Liver (tissue), 9 donors: ENCODE results near the gene PRR13. TPM values are rescaled to one million over a fixed set of nuclear protein-coding genes. Genes with fewer than 3 reads are reported as not detected.

Experiments
- DNase-seq: peaks from one replicate; pipeline ENCODE4 v3.0.0-alpha.2; 2017; ENCODE audit warnings: low spot score
- H3K27ac ChIP-seq, 2 donors: one replicate each; pipeline ENCODE4 v1.7.0; 2013; ENCODE audit warnings: inconsistent platforms in 2 of 2, low read length in 2 of 2, control low read depth in 1 of 2, low read depth in 1 of 2, mild to moderate bottlenecking in 1 of 2
- H3K27me3 ChIP-seq, 4 donors: one replicate each; pipeline versions ENCODE4 v1.6.1 to v1.7.0; 2013; ENCODE audit warnings: low read length in 3 of 4, inconsistent platforms in 1 of 4, mild to moderate bottlenecking in 1 of 4, moderate library complexity in 1 of 4; ENCODE audit not compliant: control insufficient read depth in 4 of 4, insufficient read depth in 4 of 4
- H3K36me3 ChIP-seq, 4 donors: one replicate each; pipeline versions ENCODE4 v1.6.1 to v1.7.0; 2013; ENCODE audit warnings: low read length in 3 of 4, mild to moderate bottlenecking in 3 of 4, low read depth in 1 of 4, moderate library complexity in 1 of 4; ENCODE audit not compliant: control insufficient read depth in 4 of 4, insufficient read depth in 3 of 4
- H3K4me1 ChIP-seq, 4 donors: one replicate each; pipeline versions ENCODE4 v1.6.1 to v1.7.0; 2013; ENCODE audit warnings: low read length in 3 of 4, mild to moderate bottlenecking in 3 of 4, moderate library complexity in 1 of 4; ENCODE audit not compliant: control insufficient read depth in 4 of 4, insufficient read depth in 4 of 4
- H3K4me3 ChIP-seq, 3 donors: one replicate each; pipeline versions ENCODE4 v1.6.1 to v1.7.0; 2013; ENCODE audit warnings: low read length in 3 of 3, control low read depth in 1 of 3, low read depth in 1 of 3, mild to moderate bottlenecking in 1 of 3
- H3K9ac ChIP-seq, 2 donors: one replicate each; pipeline ENCODE4 v1.7.0; 2013; ENCODE audit warnings: low read length in 2 of 2, mild to moderate bottlenecking in 2 of 2, moderate library complexity in 2 of 2, control low read depth in 1 of 2, low read depth in 1 of 2
- H3K9me3 ChIP-seq, 4 donors: one replicate each; pipeline versions ENCODE4 v1.6.1 to v1.7.0; 2013; ENCODE audit warnings: low read length in 3 of 4; ENCODE audit not compliant: control insufficient read depth in 4 of 4
- EGR1 ChIP-seq, 2 donors: IDR thresholded peaks; 2 replicates each; pipeline ENCODE4 v1.6.1; 2016 to 2018; ENCODE audit warnings: antibody characterized with exemption in 2 of 2, low read depth in 2 of 2
- FOXA1 ChIP-seq: IDR thresholded peaks from 2 replicates; pipeline ENCODE4 v1.6.1; 2016; ENCODE audit warnings: antibody characterized with exemption
- FOXA2 ChIP-seq: IDR thresholded peaks from 2 replicates; pipeline ENCODE4 v1.6.1; 2016; ENCODE audit warnings: antibody characterized with exemption
- GABPA ChIP-seq, 2 donors: IDR thresholded peaks in 1 of 2; conservative IDR thresholded peaks in 1 of 2; 2 replicates each; pipeline ENCODE4 v1.6.1; 2016; ENCODE audit warnings: antibody characterized with exemption in 2 of 2, mild to moderate bottlenecking in 1 of 2, moderate library complexity in 1 of 2
- HNF4G ChIP-seq: IDR thresholded peaks from 2 replicates; pipeline ENCODE4 v1.6.1; 2016; ENCODE audit warnings: antibody characterized with exemption
- JUND ChIP-seq, 2 donors: IDR thresholded peaks; 2 replicates each; pipeline ENCODE4 v1.6.1; 2016; ENCODE audit warnings: antibody characterized with exemption in 2 of 2
- NR2F2 ChIP-seq: IDR thresholded peaks from 2 replicates; pipeline ENCODE4 v1.6.1; 2016; ENCODE audit warnings: antibody characterized with exemption
- RAD21 ChIP-seq, 2 donors: IDR thresholded peaks; 2 replicates each; pipeline ENCODE4 v1.6.1; 2016; ENCODE audit warnings: antibody characterized with exemption in 2 of 2, mild to moderate bottlenecking in 2 of 2
- RXRA ChIP-seq, 2 donors: IDR thresholded peaks; 2 replicates each; pipeline ENCODE4 v1.6.1; 2017 to 2018; ENCODE audit warnings: antibody characterized with exemption in 2 of 2, mild to moderate bottlenecking in 1 of 2
- SP1 ChIP-seq: IDR thresholded peaks from 2 replicates; pipeline ENCODE4 v1.6.1; 2018; ENCODE audit warnings: antibody characterized with exemption, mild to moderate bottlenecking
- TAF1 ChIP-seq: conservative IDR thresholded peaks from 2 replicates; pipeline ENCODE4 v1.6.1; 2016; ENCODE audit warnings: antibody characterized with exemption, mild to moderate bottlenecking
- YY1 ChIP-seq: IDR thresholded peaks from 2 replicates; pipeline ENCODE4 v1.6.1; 2016; ENCODE audit warnings: antibody characterized with exemption, mild to moderate bottlenecking
- WGBS: extraction: QIAGEN DNeasy Blood & Tissue Kit; methylation state at CpG from one replicate; pipeline ENCODE4 v1.1.7; 2013; 5-methylcytosine and 5-hydroxymethylcytosine counted together
- polyA plus RNA-seq, 2 donors: library from polyadenylated mRNA; stranded (reverse) in 1 of 2; unstranded in 1 of 2; fragments of 200-250 nt in 1 of 2; fragments of >200 nt in 1 of 2; fragmentation: Nextera tagmentation in 1 of 2; extraction: Ambion mirVana in 1 of 2; gene quantifications; one replicate each; pipeline versions ENCODE4 v1.2.1 to v1.2.3, GENCODE V29; 2013 to 2015
- total RNA-seq, 2 donors: library from RNA; depleted of rRNA; stranded (reverse); fragments of >200 nt; gene quantifications; one replicate each; pipeline ENCODE4 v1.2.3, GENCODE V29; 2014
- TF ChIP-seq, protein P1 (sequence below): IDR thresholded peaks from 2 replicates; pipeline ENCODE4 v1.6.1; 2016; ENCODE audit warnings: antibody characterized with exemption
- TF ChIP-seq, protein P2 (sequence below): fragments of 150-350 bp; IDR thresholded peaks from 2 replicates; pipeline ENCODE4 v1.5.1; 2017; ENCODE audit warnings: improper control_type of control experiment, low read depth, low read length; ENCODE audit not compliant: missing input control
- TF ChIP-seq, protein P3 (sequence below): IDR thresholded peaks from 2 replicates; pipeline ENCODE4 v1.6.1; 2016; ENCODE audit warnings: antibody characterized with exemption
- donor health status: healthy.
- donor health status: healthy.
- donor health status: healthy.
- donor health status: healthy.
- donor health status: healthy.

Gene PRR13
- total and polyA plus RNA-seq, 4 donors = 18.2 to 107 (median 61.3) TPM

DNA sequence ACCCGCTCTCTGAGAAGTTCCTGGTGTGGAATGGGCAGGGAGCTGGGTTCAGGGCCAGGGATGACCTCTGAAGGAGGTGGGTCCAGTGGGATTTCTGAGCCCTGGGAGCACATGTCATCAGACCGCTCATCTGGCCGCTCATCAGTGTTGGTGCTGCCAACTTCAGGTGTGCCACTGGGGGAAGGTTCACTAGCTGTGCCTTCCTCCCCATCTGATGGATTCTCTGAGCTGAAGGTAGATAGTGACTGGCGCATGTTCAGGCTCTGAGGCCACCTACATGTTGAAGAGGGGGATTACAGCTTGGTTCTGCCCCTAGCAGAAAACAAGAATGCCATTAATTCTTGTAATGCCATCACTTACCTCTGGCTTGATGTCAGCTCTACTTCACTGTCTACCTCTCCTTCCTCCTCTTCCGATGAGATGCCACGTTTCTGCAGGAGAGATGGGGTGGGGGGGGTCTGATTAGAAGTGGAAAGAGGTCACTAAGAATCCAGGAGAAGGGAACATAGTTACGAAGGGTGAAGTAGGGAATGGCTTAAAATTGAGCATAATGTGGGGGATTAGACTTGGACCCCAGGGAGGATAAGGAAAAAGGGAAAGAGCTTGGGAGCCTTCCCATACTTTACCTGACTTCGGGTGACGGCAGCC is 40.5 kb downstream of the PRR13 start:
- no peaks in the 10 kb centered on the region for H3K4me1 ChIP-seq

DNA sequence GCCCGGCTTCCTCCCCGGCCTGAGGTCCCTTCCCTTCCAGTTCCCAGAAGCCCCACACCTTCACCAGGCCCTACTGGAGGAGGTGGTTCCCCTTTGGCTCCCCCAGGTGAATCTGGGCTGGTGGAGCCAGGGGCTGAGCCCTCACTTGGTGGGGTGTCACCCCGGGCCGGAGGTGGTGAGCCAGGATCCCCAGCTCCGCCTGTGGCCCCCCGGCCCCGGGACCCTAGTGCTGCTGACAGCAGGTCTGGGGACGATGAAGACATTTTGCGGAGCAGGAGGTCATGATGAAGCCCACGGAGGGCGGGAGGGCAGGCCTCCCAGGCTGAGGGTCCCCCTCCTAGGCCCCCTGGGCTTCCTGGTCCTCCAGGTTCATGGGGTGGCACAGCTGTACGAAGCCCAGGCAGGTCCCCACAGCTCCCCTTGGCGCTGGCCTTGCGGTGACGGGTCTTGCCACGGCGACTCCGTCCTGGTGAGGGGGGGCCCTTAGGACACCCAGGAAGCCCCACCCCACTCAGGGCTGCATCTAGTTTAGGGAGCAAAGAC is 41.2 kb downstream of the PRR13 start:
- Histone ChIP-seq H3K4me3 (no peak overlapping the region), H3K36me3 (peaks cover 4 to 55% (median 42%) of the 10 kb centered on the region in 4 donors), H3K9ac (no peak overlapping the region), H3K9me3 (no peaks in the 10 kb centered on the region), H3K27ac (no peak overlapping the region), H3K27me3 (no peaks in the 10 kb centered on the region), H3K4me1 (no peaks in the 10 kb centered on the region)
- 91% methylated on average over 18 of the region's 18 CpGs for WGBS
- TF ChIP-seq EGR1 (IDR thresholded peaks at IDR 0.05; ENCODE audit: low read depth in 2 of 2) = no peak
- TF ChIP-seq GABPA (IDR thresholded peaks at IDR 0.05 in 1 of 2, conservative IDR thresholded peaks at IDR 0.05 in 1 of 2) = no peak
- no peak for TF ChIP-seq NR2F2
- no peak for TF ChIP-seq YY1
- TF ChIP-seq, protein P1, sequence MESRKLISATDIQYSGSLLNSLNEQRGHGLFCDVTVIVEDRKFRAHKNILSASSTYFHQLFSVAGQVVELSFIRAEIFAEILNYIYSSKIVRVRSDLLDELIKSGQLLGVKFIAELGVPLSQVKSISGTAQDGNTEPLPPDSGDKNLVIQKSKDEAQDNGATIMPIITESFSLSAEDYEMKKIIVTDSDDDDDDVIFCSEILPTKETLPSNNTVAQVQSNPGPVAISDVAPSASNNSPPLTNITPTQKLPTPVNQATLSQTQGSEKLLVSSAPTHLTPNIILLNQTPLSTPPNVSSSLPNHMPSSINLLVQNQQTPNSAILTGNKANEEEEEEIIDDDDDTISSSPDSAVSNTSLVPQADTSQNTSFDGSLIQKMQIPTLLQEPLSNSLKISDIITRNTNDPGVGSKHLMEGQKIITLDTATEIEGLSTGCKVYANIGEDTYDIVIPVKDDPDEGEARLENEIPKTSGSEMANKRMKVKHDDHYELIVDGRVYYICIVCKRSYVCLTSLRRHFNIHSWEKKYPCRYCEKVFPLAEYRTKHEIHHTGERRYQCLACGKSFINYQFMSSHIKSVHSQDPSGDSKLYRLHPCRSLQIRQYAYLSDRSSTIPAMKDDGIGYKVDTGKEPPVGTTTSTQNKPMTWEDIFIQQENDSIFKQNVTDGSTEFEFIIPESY = no peak
- no peak for DNase-seq

More for the DNA sequence above, 40.5 kb downstream of the PRR13 start:
- H3K4me3 ChIP-seq = no peak overlapping the region
- no peak for TF ChIP-seq NR2F2
- TF ChIP-seq, protein P2, sequence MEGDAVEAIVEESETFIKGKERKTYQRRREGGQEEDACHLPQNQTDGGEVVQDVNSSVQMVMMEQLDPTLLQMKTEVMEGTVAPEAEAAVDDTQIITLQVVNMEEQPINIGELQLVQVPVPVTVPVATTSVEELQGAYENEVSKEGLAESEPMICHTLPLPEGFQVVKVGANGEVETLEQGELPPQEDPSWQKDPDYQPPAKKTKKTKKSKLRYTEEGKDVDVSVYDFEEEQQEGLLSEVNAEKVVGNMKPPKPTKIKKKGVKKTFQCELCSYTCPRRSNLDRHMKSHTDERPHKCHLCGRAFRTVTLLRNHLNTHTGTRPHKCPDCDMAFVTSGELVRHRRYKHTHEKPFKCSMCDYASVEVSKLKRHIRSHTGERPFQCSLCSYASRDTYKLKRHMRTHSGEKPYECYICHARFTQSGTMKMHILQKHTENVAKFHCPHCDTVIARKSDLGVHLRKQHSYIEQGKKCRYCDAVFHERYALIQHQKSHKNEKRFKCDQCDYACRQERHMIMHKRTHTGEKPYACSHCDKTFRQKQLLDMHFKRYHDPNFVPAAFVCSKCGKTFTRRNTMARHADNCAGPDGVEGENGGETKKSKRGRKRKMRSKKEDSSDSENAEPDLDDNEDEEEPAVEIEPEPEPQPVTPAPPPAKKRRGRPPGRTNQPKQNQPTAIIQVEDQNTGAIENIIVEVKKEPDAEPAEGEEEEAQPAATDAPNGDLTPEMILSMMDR = no peak
- no peak for TF ChIP-seq YY1
- H3K9me3 ChIP-seq = no peaks in the 10 kb centered on the region
- no peak for DNase-seq
- H3K36me3 ChIP-seq = peaks cover 4 to 56% (median 43%) of the 10 kb centered on the region in 4 donors
- H3K27me3 ChIP-seq = no peaks in the 10 kb centered on the region
- 89% methylated on average over 9 of the region's 9 CpGs for whole genome bisulfite sequencing
- no peak overlapping the region for H3K27ac ChIP-seq
- H3K9ac ChIP-seq = no peak overlapping the region

DNA sequence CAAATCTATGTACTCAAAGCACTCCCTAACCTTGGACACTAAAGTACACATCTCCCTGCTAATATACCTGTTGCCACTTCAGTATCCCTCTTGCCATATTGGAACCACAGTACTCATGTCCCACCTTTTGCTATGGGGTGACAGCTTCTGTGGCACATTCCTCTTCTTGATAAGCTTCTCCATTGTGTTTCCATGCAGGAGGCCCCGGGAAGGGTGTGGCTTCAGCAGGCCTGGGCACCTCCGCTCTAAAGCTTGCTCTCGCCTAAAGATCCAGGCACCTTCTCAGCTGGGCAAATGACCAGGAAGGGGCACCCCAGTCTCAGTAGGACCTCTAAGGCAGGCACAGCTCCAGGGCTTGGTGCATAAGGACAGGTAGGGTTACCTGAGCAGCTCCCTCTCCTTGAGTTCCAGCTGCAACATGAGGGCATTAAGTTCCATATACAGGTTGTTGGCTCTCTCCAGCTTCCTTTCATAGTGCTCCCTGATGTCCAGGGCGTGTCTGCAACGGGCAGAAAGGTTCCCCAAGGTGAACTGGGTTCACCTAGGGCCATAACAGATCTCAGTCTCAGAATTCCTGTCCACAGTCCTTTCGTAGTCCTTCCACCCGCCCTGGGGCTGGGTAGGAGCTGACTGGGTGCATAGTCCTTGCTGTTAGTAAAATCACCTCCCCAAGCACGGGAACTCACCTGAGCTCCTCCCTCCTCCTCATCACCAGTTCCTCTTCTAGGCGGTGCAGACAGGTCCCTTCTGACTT is 41.9 kb downstream of the PRR13 start:
- no peak overlapping the region for H3K4me3 ChIP-seq
- no peaks in the 10 kb centered on the region for H3K9me3 ChIP-seq
- DNase-seq = no peak
- WGBS = 74% methylated on average over 9 of the region's 9 CpGs
- H3K36me3 ChIP-seq = peaks cover 4 to 52% (median 39%) of the 10 kb centered on the region in 4 donors
- no peak overlapping the region for H3K27ac ChIP-seq
- H3K27me3 ChIP-seq = no peaks in the 10 kb centered on the region
- no peaks in the 10 kb centered on the region for H3K4me1 ChIP-seq
- H3K9ac ChIP-seq = no peak overlapping the region
- TF ChIP-seq, protein P1 = no peak
- TF ChIP-seq, protein P2 = no peak
- TF ChIP-seq JUND (IDR thresholded peaks at IDR 0.05) (no peak), SP1 (no peak), GABPA (IDR thresholded peaks at IDR 0.05 in 1 of 2, conservative IDR thresholded peaks at IDR 0.05 in 1 of 2) (no peak), RAD21 (IDR thresholded peaks at IDR 0.05) (no peak), RXRA (IDR thresholded peaks at IDR 0.05) (no peak), FOXA2 (no peak), TAF1 (no peak), HNF4G (no peak), FOXA1 (no peak)
- TF ChIP-seq, protein P3, sequence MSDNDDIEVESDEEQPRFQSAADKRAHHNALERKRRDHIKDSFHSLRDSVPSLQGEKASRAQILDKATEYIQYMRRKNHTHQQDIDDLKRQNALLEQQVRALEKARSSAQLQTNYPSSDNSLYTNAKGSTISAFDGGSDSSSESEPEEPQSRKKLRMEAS = no peak
